H1 (cell line): Measurements from ENCODE around the gene MANEAL. TPM values are rescaled to one million over a fixed set of nuclear protein-coding genes. Genes with fewer than 3 reads are reported as not detected.

Experiments
- ASH2L ChIP-seq: fragments of 200-600, 300-600 bp; sonication (generic); IDR thresholded peaks from one replicate; pipeline ENCODE4 v1.7.1; 2017; ENCODE audit warnings: low read length
- YY1 ChIP-seq: IDR thresholded peaks from 2 replicates; pipeline ENCODE4 v1.6.1; 2011; ENCODE audit warnings: low read depth, mild to moderate bottlenecking, low read length
- polyA plus RNA-seq, 7 experiments: library from polyadenylated mRNA; depleted of rRNA in 3 of 7; stranded (reverse) in 5 of 7; unstranded in 2 of 7; fragments of >200 nt in 5 of 7; fragments of 200-250 nt in 2 of 7; gene quantifications; 1 replicate in 5 of 7; 2 replicates in 1 of 7; 4 replicates in 1 of 7; pipeline versions ENCODE4 v1.2.1 to v1.2.3, GENCODE V29; 2011 to 2013; ENCODE audit warnings: missing spikeins in 2 of 7, mixed read lengths in 2 of 7
- total RNA-seq: library from RNA; stranded (reverse); fragmentation: NEBNext Ultra II Directional; extraction: Animal tissue kit (Norgen Biotek cat#: 25700); gene quantifications from 2 replicates; pipeline ENCODE4 v1.2.1, GENCODE V29; 2021

Gene MANEAL
- total and polyA plus RNA-seq, 2 of the 8 experiments (the other 6 are each of a cell fraction or from before 2014, with no cell fraction given): 4.8 to 7.2 TPM

GRCh38 chr1:37828410-37829074 lies 34.9 kb downstream of the MANEAL start (continued):
- TF ChIP-seq YY1 (no peak), ASH2L (no peak)
